Duodenal mucosa (tissue), 2 donors: ENCODE measurements around the gene ADAMTS8.

Source experiments
- H3K27ac ChIP-seq: one replicate; pipeline ENCODE4 v1.7.0; 2013; ENCODE audit warnings: low read depth, low read length
- H3K27me3 ChIP-seq, 2 donors: one replicate each; pipeline ENCODE4 v1.7.0; 2013; ENCODE audit warnings: low read length in 2 of 2, control low read depth in 1 of 2; ENCODE audit not compliant: insufficient read depth in 2 of 2, control insufficient read depth in 1 of 2
- H3K36me3 ChIP-seq, 2 donors: one replicate each; pipeline ENCODE4 v1.7.0; 2013; ENCODE audit warnings: low read length in 2 of 2, control low read depth in 1 of 2; ENCODE audit not compliant: insufficient read depth in 2 of 2, control insufficient read depth in 1 of 2
- H3K4me1 ChIP-seq, 2 donors: one replicate each; pipeline ENCODE4 v1.7.0; 2013; ENCODE audit warnings: low read length in 2 of 2, control low read depth in 1 of 2; ENCODE audit not compliant: insufficient read depth in 2 of 2, control insufficient read depth in 1 of 2
- H3K4me3 ChIP-seq, 2 donors: one replicate each; pipeline ENCODE4 v1.7.0; 2013; ENCODE audit warnings: low read length in 2 of 2, low read depth in 1 of 2
- H3K9ac ChIP-seq, 2 donors: one replicate each; pipeline ENCODE4 v1.7.0; 2013; ENCODE audit warnings: low read length in 2 of 2, low read depth in 1 of 2
- H3K9me3 ChIP-seq, 2 donors: one replicate each; pipeline ENCODE4 v1.7.0; 2013; ENCODE audit warnings: low read length in 2 of 2, control low read depth in 1 of 2; ENCODE audit not compliant: control insufficient read depth in 1 of 2

ADAMTS8 gene

GRCh38 chr11:130427581-130428315, 661 bp downstream of the ADAMTS8 start:
- Histone ChIP-seq H3K36me3 (no peaks in the 10 kb centered on the region), H3K4me1 (peaks cover 0 to 13% of the 10 kb centered on the region in 2 donors), H3K27me3 (peaks cover 47 to 55% of the 10 kb centered on the region in 2 donors), H3K27ac (no peak overlapping the region), H3K4me3 (peak overlapping the region; percentile 35 to 36), H3K9ac (no peak overlapping the region), H3K9me3 (no peaks in the 10 kb centered on the region)

GRCh38 chr11:130426837-130427341, 1.5 kb downstream of the ADAMTS8 start:
- Histone ChIP-seq H3K36me3 (no peaks in the 10 kb centered on the region), H3K4me3 (no peak overlapping the region), H3K27me3 (peaks cover 47 to 55% of the 10 kb centered on the region in 2 donors), H3K27ac (no peak overlapping the region), H3K4me1 (peaks cover 0 to 13% of the 10 kb centered on the region in 2 donors), H3K9me3 (no peaks in the 10 kb centered on the region), H3K9ac (no peak overlapping the region)

- no peak overlapping the region for H3K9ac ChIP-seq
- no peaks in the 10 kb centered on the region for H3K36me3 ChIP-seq
- H3K27me3 ChIP-seq, result peaks cover 47 to 55% of the 10 kb centered on the region in 2 donors
- H3K9me3 ChIP-seq, result no peaks in the 10 kb centered on the region
- H3K4me3 ChIP-seq, result no peak overlapping the region
- H3K27ac ChIP-seq, result no peak overlapping the region
- H3K4me1 ChIP-seq, result peaks cover 0 to 13% of the 10 kb centered on the region in 2 donors
Observed at GRCh38 chr11:130426223-130426836, 2.1 kb downstream of the ADAMTS8 start.

- peaks cover 3 to 20% of the 10 kb centered on the region in 2 donors for H3K4me1 ChIP-seq
- H3K4me3 ChIP-seq, result no peak overlapping the region
- H3K9me3 ChIP-seq, result no peaks in the 10 kb centered on the region
- peaks cover 42 to 49% of the 10 kb centered on the region in 2 donors for H3K27me3 ChIP-seq
- no peak overlapping the region for H3K9ac ChIP-seq
- H3K27ac ChIP-seq, result no peak overlapping the region
- H3K36me3 ChIP-seq, result no peaks in the 10 kb centered on the region
Observed at GRCh38 chr11:130425156-130425555, 3.3 kb downstream of the ADAMTS8 start.

- Histone ChIP-seq H3K27me3 (peaks cover 37 to 45% of the 10 kb centered on the region in 2 donors), H3K4me3 (no peak overlapping the region), H3K9me3 (no peaks in the 10 kb centered on the region), H3K4me1 (peaks cover 4 to 20% of the 10 kb centered on the region in 2 donors), H3K36me3 (no peaks in the 10 kb centered on the region), H3K27ac (no peak overlapping the region), H3K9ac (no peak overlapping the region)
Observed at GRCh38 chr11:130424613-130425140, 3.7 kb downstream of the ADAMTS8 start.

GRCh38 chr11:130423541-130424142, 4.8 kb downstream of the ADAMTS8 start:
- Histone ChIP-seq H3K36me3 (no peaks in the 10 kb centered on the region), H3K4me3 (no peak overlapping the region), H3K9ac (no peak overlapping the region), H3K4me1 (peaks cover 4 to 14% of the 10 kb centered on the region in 2 donors), H3K27ac (no peak overlapping the region), H3K27me3 (peaks cover 27 to 34% of the 10 kb centered on the region in 2 donors), H3K9me3 (no peaks in the 10 kb centered on the region)

GRCh38 chr11:130422251-130422995, 6.0 kb downstream of the ADAMTS8 start:
- Histone ChIP-seq H3K9me3 (no peaks in the 10 kb centered on the region), H3K4me1 (peaks cover 4 to 9% of the 10 kb centered on the region in 2 donors), H3K36me3 (no peaks in the 10 kb centered on the region), H3K27ac (no peak overlapping the region), H3K27me3 (peaks cover 21 to 31% of the 10 kb centered on the region in 2 donors), H3K9ac (no peak overlapping the region), H3K4me3 (no peak overlapping the region)

- H3K27ac ChIP-seq, result no peak overlapping the region
- no peak overlapping the region for H3K4me3 ChIP-seq
- H3K27me3 ChIP-seq, result peaks cover 14 to 24% of the 10 kb centered on the region in 2 donors
Observed at GRCh38 chr11:130421697-130422096, 6.7 kb downstream of the ADAMTS8 start.

GRCh38 chr11:130421199-130421585, 7.2 kb downstream of the ADAMTS8 start:
- peaks cover 9 to 19% of the 10 kb centered on the region in 2 donors for H3K27me3 ChIP-seq
- no peak overlapping the region for H3K4me3 ChIP-seq
- no peaks in the 10 kb centered on the region for H3K9me3 ChIP-seq
- no peak overlapping the region for H3K9ac ChIP-seq
- H3K4me1 ChIP-seq, result peaks cover 4 to 7% of the 10 kb centered on the region in 2 donors
- no peaks in the 10 kb centered on the region for H3K36me3 ChIP-seq
- H3K27ac ChIP-seq, result no peak overlapping the region

More at GRCh38 chr11:130421697-130422096, 6.7 kb downstream of the ADAMTS8 start:
- Histone ChIP-seq H3K4me1 (peaks cover 4 to 7% of the 10 kb centered on the region in 2 donors), H3K9ac (no peak overlapping the region), H3K9me3 (no peaks in the 10 kb centered on the region), H3K36me3 (no peaks in the 10 kb centered on the region)
